GM12874 (cell line): ENCODE data around the gene SCP2.

Experiments
- TF ChIP-seq, protein P1 (sequence below): IDR thresholded peaks from 2 replicates; pipeline ENCODE4 v1.5.1; 2011; ENCODE audit warnings: low read depth, mild to moderate bottlenecking, control low read depth, low read length, moderate library complexity; ENCODE audit not compliant: insufficient read depth

Gene SCP2

DNA sequence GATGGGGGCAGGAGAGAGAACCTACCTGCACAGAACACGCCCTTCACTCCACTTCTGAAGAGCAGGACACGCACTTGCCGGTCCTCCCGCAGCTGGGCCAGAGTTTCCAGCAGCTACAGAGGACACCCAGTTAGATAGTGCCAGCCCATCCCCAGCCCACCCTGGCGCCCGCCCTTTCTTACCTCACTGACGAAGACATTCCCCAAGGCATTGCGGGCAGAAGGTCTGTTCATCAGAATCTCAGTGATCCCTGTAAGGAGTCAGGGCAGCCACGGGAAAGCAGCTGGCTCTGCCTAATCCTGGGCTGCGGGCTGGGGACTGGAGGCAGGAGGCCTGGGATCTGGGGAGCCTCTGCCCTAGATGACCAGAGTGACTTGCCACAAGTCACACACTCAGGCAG lies 15.5 kb upstream of the SCP2 start:
- TF ChIP-seq, protein P1, sequence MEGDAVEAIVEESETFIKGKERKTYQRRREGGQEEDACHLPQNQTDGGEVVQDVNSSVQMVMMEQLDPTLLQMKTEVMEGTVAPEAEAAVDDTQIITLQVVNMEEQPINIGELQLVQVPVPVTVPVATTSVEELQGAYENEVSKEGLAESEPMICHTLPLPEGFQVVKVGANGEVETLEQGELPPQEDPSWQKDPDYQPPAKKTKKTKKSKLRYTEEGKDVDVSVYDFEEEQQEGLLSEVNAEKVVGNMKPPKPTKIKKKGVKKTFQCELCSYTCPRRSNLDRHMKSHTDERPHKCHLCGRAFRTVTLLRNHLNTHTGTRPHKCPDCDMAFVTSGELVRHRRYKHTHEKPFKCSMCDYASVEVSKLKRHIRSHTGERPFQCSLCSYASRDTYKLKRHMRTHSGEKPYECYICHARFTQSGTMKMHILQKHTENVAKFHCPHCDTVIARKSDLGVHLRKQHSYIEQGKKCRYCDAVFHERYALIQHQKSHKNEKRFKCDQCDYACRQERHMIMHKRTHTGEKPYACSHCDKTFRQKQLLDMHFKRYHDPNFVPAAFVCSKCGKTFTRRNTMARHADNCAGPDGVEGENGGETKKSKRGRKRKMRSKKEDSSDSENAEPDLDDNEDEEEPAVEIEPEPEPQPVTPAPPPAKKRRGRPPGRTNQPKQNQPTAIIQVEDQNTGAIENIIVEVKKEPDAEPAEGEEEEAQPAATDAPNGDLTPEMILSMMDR: no peak

DNA sequence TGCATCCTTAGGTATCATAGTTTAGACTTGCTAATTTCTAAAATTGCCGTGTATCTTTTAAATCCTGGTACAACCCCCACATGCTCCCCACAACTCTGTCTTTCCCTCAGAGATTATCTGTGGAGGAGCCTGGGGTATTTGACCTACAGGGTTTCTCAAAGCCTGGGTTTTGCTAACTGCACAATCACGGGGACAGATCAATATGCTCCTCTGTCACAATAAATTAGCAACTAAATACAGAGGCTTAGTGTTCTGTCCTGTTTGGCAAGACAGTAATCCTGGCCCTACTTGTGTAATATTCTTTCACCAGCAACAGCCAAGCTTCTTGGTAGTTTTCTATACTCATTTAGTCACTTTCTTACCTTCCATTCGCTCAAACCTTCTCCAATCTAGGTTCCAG lies 14.1 kb upstream of the SCP2 start:
- TF ChIP-seq, protein P1: no peak

DNA sequence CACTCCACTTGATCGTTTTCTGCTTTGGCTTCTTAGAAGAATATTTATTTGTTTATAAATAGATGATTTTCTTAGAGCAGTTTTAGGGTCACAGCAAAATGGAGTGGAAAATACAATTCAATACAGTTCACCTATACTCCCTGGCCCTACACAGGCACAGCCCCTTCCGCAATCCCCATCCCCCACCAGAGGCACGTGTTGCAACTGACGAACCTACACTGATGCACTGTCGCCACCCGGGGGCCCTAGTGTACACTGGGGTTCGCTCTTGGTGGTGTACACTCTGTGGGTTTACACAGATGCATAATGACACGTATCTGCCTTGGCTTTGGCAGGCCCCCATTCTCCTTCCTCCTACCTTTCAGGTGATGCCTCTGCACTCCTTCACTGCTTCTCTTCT lies 13.5 kb upstream of the SCP2 start:
- TF ChIP-seq, protein P1: no peak

DNA sequence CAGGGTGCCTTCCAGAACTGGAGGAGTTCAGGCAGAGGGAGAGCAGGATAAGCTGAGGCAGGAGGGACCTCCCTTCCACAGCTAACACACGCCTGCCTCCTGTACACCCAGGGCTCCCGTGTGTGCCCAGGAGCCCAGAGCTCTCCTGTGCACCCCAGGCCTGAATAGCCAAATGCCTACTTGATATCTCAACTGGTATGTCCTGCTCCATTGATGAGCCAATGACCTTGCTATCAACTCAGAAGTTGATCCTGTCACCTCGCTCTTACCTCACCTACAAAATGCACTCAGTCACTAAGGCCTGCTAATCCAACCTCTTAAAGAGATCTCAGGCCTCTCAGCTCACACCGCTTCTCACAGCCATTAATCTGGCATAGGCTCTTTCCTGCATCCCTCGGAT lies 12.6 kb upstream of the SCP2 start:
- TF ChIP-seq, protein P1: no peak

DNA sequence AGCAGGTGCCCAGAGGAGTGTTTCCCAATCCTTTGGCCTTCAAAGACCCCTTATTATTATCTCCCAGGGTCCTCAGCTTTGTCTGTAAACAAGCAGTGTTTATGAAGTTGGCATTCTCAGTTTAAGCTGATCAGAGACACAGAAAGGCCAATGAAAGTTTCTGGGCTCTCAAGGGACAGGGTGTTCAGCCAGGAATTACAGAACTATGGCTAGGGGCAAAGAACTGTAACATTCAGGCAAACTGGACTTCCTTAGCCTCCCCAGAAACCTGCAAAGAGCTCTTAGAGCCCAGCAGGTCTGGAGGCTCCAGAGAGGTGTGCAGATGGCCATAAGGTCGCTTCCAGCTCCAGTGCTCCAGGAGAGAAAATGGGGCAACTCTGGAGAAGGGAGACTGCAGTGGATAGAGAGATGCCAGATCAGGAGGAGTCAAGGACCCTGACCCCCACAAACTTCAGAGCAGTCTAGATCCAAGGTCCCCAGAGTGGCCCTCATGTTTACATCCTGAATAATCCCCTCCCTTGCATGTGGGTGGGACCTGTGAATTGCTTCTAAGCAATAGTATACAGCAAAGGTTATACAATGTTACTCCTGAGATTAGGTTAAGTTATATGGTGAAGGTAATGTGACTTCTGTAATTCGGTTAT lies 11.7 kb upstream of the SCP2 start:
- TF ChIP-seq, protein P1: no peak

DNA sequence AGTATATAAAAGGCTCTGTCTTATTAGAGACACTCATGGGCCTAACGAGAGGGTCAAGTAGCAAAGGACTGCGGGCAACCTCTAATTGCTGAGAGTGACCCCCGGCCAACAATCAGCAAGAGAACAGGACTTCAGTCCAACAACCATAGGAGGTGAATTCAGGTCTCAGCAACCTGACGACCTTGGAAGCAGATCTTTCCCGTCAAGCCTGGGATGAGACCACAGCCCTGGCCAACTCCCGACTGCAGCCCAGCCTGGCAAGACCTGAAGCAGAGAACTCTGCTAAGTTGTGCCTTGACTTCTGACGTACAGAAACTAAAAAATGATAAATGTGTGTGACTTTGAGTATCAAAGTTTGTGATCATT lies 11.2 kb upstream of the SCP2 start:
- TF ChIP-seq, protein P1: no peak

DNA sequence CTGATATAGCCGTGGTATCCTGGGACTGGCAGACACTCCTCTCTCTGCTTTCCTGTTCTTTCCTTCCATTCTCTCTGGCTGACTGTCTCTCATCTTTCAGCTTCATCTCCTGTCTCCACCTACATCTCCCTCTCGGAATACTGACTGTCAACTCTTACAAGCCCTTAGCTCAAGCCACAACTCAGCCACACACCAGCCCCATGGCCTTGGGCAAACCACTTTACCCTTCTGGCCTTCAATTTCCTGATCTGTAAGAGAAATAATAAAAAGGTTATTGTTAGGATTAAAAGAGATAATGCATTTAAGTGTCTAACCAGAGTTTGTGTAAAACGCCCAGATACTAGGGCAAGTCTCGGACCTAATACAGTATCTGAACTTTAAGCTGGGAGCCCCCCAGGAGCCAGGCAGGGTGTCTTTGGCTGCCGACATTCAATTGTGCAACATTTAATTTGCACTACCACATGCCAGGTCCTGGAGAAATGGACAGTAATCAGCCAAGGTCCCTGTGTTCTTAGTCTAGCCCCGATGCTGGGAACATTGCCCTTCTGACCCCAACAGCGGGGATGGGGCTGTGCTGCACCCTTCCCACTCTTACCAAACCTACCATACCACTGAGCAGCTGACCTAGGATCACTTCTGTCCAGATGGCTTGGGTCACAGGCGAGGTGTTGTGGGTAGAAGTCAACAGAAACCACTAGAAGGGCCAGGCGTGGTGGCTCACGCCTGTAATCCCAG lies 10.7 kb upstream of the SCP2 start:
- TF ChIP-seq, protein P1: no peak
